Adipose tissue (tissue), 3 donors: ENCODE results near the gene THOC7. TPM values are rescaled to one million over a fixed set of nuclear protein-coding genes. Genes with fewer than 3 reads are reported as not detected.

ENCODE experiments used
- H3K27ac ChIP-seq: one replicate; pipeline ENCODE4 v1.5.1; 2013; ENCODE audit warnings: low read depth, low read length
- WGBS, 3 donors: extraction: QIAGEN DNeasy Blood & Tissue Kit; methylation state at CpG; one replicate each; pipeline ENCODE4 v1.1.7; 2013; 5-methylcytosine and 5-hydroxymethylcytosine counted together
- polyA plus RNA-seq, 3 donors: library from polyadenylated mRNA; stranded (reverse); fragments of 200-250 nt; gene quantifications; one replicate each; pipeline ENCODE4 v1.2.3, GENCODE V29; 2013
- donor health status: healthy with polysubstance abuse.
- donor health status: Bipolar disorder and iron deficiency.
- donor health status: healthy.

THOC7 gene
- polyA plus RNA-seq, 3 donors = 37.1 to 106 (median 41.8) TPM

DNA sequence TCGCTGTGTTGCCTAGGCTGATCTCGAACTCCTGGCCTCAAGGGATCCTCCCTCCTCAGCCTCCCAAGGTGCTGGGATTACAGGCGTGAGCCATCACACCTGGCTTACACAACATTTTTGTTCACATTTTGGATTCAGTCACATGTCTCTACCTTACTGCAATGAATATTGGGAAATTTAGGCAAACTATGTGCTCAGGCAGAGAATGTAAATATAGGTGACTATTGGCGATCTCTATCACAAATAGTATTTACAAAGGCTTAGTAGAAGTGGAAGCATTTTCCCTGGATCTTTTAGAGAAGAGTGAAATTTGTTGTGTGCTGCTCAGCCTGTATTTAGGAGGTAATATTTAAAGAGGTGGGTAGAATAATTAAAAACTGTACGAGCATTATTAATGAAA lies 27.9 kb upstream of the THOC7 start:
- H3K27ac ChIP-seq = no peak overlapping the region
- 83 to 97% (median 96%) methylated on average over 5 of the region's 5 CpGs for WGBS, 3 donors

DNA sequence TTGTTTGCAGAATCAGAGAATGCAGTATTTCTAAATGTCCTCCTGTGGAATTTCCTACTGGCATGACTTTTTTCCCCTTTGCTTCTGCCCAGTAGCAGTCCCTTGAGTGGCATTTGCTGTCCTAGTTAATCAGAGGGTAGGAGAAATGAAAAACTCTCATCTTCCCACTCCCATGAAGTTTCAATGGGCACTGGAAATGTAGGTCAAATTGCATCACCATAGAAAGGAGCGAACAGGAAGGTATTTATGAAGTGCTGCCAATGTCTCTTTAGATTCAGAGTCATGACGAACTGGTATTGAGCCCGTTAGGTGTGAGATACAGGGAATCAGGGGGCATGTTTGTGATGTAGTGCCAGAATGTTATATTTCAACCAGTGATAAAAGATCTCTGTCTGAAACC lies 23.3 kb upstream of the THOC7 start:
- 36 to 60% (median 58%) methylated on average over 3 of the region's 3 CpGs for WGBS, 3 donors
- no peak overlapping the region for H3K27ac ChIP-seq

DNA sequence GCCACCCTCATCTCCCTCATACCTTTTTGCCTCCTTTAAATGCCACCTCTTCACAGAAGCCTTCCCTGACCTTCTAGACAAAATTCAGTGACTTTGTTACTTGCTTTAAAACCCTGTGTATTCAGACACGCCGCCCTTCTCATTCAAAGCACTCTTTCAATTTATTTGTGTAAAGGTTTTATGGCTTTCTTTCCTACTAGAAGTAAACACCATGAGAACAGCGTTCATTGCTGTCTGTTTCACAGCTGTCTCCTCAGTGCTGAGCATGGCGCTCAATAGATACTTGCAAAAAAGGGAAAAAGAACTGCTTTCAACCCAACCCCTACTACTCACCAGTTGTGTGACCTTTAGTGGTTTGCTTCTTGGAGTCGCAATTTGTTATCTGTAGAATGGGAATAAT lies 17.0 kb upstream of the THOC7 start:
- H3K27ac ChIP-seq = no peak overlapping the region
- WGBS, 3 donors = 88 to 98% (median 96%) methylated on average over 5 of the region's 5 CpGs

DNA sequence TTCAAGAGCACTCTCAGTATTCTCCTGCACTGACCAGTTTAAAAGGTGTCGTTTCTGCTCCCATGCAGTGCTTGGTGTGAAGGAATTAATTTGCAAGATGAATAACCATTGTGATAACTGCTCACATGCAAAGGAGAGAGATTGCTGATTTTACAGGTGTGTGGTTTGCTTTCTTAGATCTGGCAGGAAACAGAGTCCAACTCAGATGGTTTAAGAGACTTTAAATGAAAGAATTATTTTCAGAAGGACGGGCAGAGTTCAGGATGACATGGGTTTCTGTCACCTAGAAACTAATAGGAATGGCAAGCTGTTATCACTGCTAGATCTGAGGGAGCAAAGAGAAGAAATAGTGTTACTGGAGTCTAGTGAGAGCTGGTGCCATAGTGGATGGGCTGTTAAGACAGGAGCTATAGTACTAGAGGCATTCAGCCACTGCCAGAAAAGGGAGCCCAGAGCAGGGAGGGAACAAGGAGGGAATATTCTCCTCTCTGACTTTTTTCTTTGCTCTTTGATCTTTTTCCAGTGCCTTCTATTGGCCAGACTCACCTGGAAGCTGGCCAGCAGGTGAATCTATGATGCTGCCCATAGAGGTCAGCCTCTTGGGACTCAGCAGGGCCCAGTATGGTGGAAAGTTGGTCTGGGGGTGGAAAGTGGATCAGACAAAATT lies 14.9 kb upstream of the THOC7 start:
- WGBS, 3 donors = 73 to 85% (median 80%) methylated on average over 2 of the region's 2 CpGs
- no peak overlapping the region for H3K27ac ChIP-seq

DNA sequence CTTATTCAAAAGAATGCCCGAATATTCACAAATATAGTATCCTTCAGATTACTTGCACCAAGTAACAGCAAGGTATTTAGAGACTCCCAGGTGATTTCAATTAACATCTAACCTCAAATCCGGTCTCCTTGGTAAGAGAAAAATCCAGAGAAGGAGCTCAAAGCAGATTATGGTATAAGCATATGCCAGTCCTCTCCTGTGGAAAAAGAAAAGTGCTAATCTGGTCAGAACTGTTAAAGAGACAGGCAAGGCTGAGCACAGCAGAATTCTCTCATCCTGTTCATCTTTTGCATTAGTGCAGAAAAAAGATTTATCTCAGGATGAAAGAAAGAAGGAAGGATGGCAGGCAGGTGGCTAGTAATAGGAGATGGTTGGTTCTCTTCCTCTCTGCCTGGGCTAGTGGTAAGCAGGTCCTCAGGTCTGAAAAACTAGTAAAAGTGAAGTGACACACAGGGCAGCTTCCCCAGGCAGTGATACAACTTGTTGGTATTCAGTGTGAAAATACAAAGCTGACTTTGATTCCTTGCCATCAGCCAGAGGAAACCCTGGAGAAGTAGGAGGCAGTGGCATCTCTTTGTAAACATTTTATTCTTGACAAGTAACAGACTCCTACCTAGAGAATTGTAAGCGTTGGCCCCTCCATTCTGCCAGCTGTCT lies 14.3 kb upstream of the THOC7 start:
- H3K27ac ChIP-seq = no peak overlapping the region
- WGBS, 3 donors = 57 to 87% (median 84%) methylated on average over 3 of the region's 3 CpGs

DNA sequence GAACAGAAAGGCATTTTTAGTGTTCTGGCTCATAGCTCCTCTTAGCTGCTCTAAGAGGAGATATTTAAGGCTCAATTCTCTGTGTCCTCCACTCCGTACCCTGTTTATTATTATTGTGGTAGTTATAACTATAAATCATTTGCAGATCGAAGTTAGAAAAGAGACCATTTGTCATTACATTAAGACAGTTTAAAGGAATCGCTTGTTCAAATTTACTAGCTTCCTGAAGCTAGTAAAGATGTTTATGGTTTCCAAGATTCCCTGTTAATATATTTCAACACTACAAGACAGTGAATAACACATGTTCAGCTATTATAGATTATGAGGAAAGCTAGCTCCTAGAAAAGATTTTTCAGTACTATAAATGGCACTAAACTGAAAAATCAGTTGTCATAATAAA lies 12.7 kb upstream of the THOC7 start:
- WGBS, 3 donors = 54 to 70% (median 66%) methylated on average over 3 of the region's 3 CpGs
- H3K27ac ChIP-seq = no peak overlapping the region

DNA sequence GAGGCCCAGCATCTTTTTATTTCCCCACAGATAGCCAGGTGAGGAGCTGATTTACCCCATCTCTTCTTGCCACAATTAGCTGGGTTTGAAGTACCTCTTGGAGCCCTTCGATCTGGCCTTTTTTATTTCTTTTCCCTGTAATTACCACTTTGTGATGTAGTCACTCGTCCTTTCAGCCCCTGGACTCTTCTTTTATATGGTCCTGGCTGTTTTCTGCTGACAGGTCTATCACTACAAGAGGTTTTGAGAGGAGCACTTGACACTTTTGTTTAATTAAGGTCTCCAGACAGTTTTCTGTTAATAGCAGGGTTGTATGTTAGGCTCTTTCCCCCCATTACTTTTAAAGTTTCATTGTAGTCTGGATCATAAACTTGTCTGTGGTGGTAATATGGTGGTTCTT lies 11.9 kb upstream of the THOC7 start:
- no peak overlapping the region for H3K27ac ChIP-seq
- 85 to 96% (median 87%) methylated on average over 2 of the region's 2 CpGs for WGBS, 3 donors

DNA sequence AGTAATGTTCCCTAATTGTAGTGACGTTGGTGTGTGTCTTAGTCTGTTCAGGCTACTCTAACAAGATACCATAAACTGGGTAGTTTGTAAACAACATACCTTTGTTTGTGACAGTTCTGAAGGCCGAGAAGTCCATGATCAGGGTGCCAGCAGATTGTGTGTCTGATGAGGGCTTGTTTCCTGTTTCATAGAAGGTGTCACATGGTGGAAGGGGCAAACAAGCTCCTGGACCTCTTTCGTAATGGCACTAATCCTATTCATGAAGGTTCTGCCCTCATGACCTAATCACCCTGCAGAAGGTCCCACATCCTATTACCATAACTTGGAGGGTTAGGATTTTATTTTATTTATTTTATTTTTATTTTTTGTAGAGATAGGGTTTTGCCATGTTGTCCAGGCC lies 11.2 kb upstream of the THOC7 start:
- no peak overlapping the region for H3K27ac ChIP-seq
- 69 to 79% (median 70%) methylated on average over 3 of the region's 3 CpGs for WGBS, 3 donors

DNA sequence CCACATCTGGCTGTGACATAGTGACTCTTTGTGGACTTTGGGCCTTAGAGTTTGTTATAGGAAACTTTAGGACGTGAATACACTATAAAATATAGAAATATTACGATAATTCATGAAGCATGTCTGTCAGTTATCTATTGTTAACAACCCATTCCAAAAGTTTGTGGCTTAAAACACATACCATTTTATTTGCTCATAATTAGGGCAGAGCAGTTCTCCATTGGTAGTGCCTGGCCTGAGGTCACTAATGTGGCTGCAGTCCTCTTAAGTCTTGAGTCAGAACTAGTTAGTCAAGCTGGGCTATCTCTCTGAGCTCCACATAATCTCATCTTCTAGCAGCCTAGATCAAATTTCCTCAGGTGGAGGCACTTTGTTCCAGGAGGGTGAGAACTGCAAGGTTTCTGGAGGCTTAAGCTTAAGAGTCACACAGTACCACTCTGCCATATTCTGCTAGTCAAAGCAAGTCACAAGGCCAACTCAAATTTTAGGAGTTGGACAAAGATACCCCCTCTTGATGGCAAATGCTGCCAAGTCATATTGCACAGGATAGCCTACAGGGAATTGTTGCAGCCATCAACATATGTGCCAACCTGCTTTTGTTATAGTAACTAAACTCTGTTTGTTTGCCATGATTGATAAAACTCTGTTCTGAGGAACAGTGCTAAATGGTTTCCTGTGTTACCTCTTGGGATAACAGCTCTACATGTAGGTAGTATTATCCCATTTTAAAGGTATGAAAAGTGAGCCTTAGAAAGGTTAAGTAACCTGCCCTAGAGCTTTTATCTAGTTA lies 8.7 kb upstream of the THOC7 start:
- H3K27ac ChIP-seq = no peak overlapping the region
- 79 to 93% (median 85%) methylated on average over 2 of the region's 2 CpGs for WGBS, 3 donors

DNA sequence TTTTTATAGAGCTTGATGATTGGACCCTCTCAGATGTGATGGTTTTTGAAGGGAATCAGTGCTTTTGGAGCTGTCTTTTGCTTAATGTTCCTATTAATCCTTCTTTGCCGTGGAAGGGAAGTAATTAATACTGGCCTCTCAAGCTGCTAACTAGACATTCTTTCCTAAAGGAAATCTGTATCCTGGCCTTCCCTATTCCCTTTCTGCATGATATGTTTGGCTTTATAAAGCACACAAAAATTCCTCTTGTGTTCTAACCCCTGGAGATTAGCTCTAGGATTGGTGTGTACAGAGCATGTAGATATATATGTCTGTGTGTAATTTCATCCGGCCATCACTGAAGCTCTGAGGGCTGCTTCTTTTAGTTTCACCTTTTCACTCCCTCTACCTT lies 7.0 kb upstream of the THOC7 start:
- H3K27ac ChIP-seq = no peak overlapping the region
- 54 to 64% (median 55%) methylated on average over 2 of the region's 2 CpGs for WGBS, 3 donors

DNA sequence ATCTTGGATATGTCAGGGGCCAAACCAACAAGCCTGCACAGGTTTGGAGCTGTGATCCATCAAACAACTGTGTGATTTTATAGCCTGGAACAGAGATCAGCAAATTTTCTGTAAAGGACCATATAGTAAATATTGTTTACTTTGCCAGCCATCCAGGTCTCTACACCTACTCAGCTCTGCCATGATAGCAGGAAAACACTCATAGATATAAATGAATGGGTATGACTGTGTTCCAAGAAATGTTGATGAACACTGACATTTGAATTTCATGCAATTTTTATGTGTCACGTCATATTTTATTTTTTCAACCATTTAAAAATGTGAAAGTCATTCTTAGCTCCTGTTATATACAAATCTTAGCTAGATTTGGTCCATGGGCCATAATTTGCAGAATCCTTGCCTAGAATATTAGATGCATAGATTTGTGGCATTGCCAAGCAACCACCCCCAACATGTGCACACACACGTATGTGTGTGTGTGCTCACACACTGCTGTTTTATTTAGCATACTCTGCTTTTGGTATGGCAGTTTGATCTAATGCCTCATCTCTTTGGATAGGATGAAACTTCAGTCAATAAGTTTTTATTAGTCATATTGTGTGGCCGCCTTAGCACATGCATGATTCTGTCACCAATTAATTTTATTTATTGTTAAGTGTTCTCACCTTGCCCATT lies 6.5 kb upstream of the THOC7 start:
- WGBS, 3 donors = 85 to 91% (median 86%) methylated on average over 3 of the region's 3 CpGs
- no peak overlapping the region for H3K27ac ChIP-seq

DNA sequence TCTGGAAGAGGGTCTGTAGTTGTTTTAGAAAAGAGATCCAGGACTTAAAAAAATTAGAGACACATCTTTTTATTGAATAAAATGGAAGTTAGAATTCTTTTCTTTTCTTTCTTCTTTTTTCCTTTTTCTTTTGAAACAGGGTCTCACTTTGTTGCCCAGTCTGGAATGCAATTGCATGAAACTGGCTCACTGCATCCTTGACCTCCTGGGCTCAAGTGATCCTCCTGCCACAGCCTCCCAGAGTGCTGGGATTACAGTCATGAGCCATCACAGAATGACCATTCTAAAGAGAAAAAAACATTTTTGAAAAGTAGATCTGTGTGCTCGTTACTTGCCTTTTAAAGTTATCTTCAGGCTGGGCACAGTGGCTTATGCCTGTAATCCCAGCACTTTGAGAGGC lies 3.6 kb upstream of the THOC7 start:
- 94 to 100% (median 97%) methylated on average over 1 of the region's 1 CpG for WGBS, 3 donors
- H3K27ac ChIP-seq = no peak overlapping the region

DNA sequence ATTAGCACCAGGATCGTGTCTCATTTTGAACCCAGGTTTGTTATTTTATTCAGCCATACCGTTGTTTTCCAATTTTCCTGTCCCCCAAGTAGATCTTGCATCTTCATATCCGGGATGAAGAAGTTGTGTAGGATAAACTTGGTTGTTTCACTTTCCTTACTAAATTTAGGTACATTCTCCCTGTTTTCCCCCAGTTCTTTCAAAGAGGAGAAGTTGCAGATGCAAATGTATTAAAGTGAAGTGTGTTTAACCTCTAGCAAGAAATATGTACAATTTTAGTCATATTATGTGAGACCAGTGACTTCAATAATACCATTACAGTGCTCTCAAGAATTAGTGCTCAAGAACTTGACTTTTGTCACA lies 1.3 kb upstream of the THOC7 start:
- WGBS, 3 donors = 2 to 6% (median 5%) methylated on average over 3 of the region's 3 CpGs
- no peak overlapping the region for H3K27ac ChIP-seq

DNA sequence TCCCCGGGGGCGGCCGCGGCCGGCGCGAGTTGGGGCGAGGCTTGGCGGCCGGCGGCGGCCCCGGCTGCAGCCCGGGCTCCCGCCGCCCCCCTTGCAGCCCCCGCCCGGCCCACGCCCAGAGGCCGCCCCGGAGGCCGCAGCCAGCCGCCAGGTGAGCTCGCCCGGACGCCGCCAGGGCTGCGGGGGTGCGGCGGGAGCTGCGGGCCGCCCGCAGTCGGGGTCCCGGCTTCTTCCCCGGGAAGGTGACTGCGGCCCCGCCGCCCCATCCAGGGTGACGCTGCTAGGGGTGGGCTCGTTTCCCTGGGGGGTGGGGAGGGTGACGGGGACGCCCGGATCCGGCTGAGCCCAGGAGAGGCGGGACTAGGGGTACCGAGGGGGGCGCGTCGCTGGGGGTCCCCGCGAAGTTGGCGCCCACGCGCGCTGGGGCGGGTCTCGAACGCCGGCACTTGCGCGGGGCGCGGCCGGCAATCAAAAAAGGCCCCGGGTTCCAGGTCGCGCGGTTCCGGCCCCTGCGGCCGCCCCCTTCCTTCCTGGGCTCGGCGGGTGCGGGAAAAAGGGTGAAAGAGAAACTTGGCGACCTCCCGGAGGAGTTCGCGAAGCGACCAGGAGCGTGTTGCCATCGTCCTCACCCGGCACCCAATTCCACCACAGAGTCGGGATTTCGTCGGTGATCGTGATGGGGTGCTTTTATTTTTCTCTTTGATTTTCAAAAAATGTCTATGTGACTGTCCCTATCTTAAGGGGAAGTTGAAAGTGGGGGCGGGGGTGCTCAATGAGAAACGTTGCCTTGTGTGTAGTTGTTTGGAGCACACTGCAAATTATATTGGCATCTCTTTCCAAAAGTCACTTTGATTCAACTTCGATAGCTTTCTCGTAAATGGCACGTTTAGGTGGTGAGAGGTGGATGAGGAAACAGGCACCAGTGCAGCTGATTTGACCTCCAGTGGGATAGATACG lies 681 bp upstream of the THOC7 start:
- 0 to 1% (median 1%) methylated on average over 77 to 93 of the region's 93 CpGs for WGBS, 3 donors

DNA sequence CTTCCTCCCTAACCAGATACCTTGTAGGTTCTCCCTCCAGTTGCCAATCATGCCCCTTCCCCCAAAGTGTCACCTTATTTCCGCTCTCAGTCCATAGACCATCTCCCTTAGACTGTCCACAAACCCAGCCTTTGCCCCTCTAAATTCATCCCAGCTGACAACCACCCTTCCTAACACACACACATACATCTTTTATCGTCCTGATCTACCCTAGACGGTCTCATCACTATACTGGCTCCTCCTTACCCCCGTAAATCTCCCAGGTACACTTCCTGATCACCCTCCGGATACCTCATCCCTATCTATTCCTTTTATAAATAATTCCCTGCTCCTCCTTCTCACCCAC lies 828 bp downstream of the THOC7 start:
- WGBS, 3 donors = 20 to 25% (median 21%) methylated on average over 5 of the region's 5 CpGs
- H3K27ac ChIP-seq = no peak overlapping the region

More for the DNA sequence above, 681 bp upstream of the THOC7 start:
- no peak overlapping the region for H3K27ac ChIP-seq

DNA sequence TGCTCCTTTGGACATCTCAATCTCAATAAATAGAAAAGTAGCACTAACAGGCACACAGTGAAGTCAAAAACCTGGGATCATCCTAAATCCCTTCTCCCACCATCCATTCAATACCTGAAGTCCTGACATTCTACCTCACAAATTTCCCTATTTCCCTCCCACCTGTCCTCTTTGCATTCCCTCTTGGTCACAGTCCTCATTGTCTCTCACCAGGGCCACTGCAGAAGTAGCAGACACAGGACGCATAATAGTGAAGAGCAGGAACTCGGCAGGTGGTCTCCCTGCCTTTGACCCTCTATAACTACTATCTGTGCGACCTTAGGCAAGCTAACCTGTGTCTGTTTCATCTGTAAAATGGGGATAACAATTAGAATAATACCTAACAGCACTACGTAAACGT lies 2.3 kb downstream of the THOC7 start:
- H3K27ac ChIP-seq = no peak overlapping the region
- WGBS, 3 donors = 88 to 92% (median 90%) methylated on average over 5 of the region's 5 CpGs

DNA sequence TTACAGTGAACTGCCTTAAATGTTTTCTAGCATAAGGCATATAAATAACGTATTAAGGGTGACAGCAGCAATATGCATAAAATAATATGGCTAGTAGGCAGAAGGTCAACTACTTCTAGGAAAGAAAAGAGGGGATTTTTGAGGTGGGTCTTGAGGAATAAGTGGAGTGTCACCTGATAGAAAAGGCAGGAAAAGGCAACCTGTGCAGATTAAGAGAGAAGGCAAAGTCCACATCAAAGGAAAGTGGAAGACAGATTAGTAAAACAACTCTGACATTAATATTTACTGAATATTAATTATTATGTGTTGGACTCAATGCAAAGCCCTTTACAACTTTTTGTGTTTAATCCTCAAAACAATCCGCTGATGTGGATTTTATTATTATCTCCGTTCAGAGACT lies 2.8 kb downstream of the THOC7 start:
- H3K27ac ChIP-seq = no peak overlapping the region
- WGBS, 3 donors = 72 to 91% (median 80%) methylated on average over 3 of the region's 3 CpGs

DNA sequence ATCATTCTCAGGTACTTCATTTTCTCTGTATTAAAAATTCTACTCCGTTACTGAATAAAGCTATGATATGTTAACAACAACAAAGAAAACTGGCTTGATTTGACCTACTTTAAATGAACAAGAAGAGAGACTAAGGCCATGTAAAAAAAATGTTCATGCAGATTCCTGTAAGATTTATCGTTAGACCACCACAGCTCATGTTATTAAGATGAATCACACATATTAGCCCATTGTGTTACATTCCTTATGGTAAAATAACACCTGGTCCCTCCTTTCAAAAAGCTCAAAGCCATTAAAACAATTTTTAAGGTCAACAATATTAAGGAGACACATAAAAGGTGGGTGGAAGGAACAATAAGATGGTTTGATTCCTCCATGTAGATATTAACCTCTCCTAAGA lies 6.3 kb downstream of the THOC7 start:
- WGBS, 3 donors = 93 to 96% (median 95%) methylated on average over 2 of the region's 2 CpGs
- H3K27ac ChIP-seq = no peak overlapping the region
